ENCODE measurements around the gene CCDC43. TPM values are rescaled to one million over a fixed set of nuclear protein-coding genes. Genes with fewer than 3 reads are reported as not detected.
A peak's percentile ranks its signal among the peaks of the same experiment; 100 is the strongest.

Gene CCDC43
- total and polyA plus RNA-seq, 2 of the 13 experiments (the other 11 are each of a cell fraction or from before 2014, with no cell fraction given) = 17.5 to 94.8 TPM

DNA sequence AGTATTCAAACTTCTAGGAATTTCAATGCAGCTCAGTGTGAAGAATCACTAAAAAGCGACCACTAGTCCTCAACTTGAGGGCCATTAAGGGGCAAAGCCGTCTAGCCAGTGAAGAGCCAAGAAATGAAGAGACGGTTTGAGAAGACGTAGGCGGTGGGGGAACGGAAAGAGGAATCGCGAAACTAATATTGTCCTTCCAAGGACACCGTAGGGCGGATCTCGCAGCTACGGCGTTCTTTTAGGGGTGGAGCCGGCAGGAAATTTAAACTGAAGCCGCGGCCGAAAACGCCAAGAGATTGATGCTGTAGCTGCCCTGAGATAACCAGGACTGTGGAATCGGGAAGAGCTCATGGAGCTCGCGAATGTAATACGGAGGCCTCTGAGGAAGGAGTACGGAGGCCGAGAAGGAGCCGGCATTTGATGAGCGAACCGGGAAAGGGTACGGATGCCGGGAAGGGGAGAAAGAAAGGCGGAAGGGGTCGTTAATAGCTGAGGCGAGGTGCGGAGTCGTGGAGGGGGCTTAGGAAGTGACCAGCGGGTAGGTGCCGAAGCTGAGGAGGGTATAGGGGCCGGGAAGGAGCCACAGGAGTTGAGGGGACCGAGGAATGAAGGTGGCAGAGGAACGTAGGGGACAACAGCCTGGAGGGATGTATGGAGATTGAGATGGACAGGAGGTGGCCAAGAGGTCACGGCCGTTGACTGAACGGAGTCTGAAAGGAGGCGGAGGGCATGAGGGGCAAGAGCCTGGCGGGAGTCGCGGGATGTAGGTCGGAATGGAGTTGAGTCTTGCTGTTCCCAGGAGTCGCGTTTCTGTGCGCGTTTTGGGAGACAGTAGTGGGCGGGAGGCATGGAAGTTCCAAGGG lies 19.1 kb upstream of the CCDC43 start, which contains the start of gene DBF4B (continued):
- TF ChIP-seq, protein P1, sequence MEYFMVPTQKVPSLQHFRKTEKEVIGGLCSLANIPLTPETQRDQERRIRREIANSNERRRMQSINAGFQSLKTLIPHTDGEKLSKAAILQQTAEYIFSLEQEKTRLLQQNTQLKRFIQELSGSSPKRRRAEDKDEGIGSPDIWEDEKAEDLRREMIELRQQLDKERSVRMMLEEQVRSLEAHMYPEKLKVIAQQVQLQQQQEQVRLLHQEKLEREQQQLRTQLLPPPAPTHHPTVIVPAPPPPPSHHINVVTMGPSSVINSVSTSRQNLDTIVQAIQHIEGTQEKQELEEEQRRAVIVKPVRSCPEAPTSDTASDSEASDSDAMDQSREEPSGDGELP (IDR thresholded peaks at IDR 0.05; ENCODE audit: borderline replicate concordance, low read depth) = no peak
- TF ChIP-seq ZFP36L2 (CRISPR knock-in tag; IDR thresholded peaks at IDR 0.05) (no peak), SALL1 (CRISPR knock-in tag; IDR thresholded peaks at IDR 0.05) (peak; percentile 85), ZFYVE20 (CRISPR knock-in tag; IDR thresholded peaks at IDR 0.05; ENCODE audit: borderline replicate concordance, low read depth) (no peak), MTF2 (CRISPR knock-in tag; IDR thresholded peaks at IDR 0.05; ENCODE audit: borderline replicate concordance) (0 out of 2 replicates have a peak, but pooled peaks have one; percentile 49), ZNF816 (CRISPR knock-in tag; IDR thresholded peaks at IDR 0.05; ENCODE audit: borderline replicate concordance) (peak; percentile 61; the same call in 1 of the 2 replicates), NR2F1 (CRISPR knock-in tag; IDR thresholded peaks at IDR 0.05) (no peak; a peak in 1 of 4 replicates), FLYWCH1 (CRISPR knock-in tag; IDR thresholded peaks at IDR 0.05) (no peak), FOXK2 (IDR thresholded peaks at IDR 0.05) (no peak), SIN3A (IDR thresholded peaks at IDR 0.05; ENCODE audit: borderline replicate concordance, low read depth, low read length) (peak; percentile 98)
- TF ChIP-seq, protein P2, sequence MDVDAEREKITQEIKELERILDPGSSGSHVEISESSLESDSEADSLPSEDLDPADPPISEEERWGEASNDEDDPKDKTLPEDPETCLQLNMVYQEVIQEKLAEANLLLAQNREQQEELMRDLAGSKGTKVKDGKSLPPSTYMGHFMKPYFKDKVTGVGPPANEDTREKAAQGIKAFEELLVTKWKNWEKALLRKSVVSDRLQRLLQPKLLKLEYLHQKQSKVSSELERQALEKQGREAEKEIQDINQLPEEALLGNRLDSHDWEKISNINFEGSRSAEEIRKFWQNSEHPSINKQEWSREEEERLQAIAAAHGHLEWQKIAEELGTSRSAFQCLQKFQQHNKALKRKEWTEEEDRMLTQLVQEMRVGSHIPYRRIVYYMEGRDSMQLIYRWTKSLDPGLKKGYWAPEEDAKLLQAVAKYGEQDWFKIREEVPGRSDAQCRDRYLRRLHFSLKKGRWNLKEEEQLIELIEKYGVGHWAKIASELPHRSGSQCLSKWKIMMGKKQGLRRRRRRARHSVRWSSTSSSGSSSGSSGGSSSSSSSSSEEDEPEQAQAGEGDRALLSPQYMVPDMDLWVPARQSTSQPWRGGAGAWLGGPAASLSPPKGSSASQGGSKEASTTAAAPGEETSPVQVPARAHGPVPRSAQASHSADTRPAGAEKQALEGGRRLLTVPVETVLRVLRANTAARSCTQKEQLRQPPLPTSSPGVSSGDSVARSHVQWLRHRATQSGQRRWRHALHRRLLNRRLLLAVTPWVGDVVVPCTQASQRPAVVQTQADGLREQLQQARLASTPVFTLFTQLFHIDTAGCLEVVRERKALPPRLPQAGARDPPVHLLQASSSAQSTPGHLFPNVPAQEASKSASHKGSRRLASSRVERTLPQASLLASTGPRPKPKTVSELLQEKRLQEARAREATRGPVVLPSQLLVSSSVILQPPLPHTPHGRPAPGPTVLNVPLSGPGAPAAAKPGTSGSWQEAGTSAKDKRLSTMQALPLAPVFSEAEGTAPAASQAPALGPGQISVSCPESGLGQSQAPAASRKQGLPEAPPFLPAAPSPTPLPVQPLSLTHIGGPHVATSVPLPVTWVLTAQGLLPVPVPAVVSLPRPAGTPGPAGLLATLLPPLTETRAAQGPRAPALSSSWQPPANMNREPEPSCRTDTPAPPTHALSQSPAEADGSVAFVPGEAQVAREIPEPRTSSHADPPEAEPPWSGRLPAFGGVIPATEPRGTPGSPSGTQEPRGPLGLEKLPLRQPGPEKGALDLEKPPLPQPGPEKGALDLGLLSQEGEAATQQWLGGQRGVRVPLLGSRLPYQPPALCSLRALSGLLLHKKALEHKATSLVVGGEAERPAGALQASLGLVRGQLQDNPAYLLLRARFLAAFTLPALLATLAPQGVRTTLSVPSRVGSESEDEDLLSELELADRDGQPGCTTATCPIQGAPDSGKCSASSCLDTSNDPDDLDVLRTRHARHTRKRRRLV (CRISPR knock-in tag; IDR thresholded peaks at IDR 0.05) = peak; percentile 71; the same call in 1 of the 2 replicates
- TF ChIP-seq, protein P3, sequence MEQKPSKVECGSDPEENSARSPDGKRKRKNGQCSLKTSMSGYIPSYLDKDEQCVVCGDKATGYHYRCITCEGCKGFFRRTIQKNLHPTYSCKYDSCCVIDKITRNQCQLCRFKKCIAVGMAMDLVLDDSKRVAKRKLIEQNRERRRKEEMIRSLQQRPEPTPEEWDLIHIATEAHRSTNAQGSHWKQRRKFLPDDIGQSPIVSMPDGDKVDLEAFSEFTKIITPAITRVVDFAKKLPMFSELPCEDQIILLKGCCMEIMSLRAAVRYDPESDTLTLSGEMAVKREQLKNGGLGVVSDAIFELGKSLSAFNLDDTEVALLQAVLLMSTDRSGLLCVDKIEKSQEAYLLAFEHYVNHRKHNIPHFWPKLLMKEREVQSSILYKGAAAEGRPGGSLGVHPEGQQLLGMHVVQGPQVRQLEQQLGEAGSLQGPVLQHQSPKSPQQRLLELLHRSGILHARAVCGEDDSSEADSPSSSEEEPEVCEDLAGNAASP (CRISPR knock-in tag; IDR thresholded peaks at IDR 0.05; ENCODE audit: borderline replicate concordance) = 0 out of 2 replicates have a peak, but pooled peaks have one; percentile 49
- TF ChIP-seq, protein P4, sequence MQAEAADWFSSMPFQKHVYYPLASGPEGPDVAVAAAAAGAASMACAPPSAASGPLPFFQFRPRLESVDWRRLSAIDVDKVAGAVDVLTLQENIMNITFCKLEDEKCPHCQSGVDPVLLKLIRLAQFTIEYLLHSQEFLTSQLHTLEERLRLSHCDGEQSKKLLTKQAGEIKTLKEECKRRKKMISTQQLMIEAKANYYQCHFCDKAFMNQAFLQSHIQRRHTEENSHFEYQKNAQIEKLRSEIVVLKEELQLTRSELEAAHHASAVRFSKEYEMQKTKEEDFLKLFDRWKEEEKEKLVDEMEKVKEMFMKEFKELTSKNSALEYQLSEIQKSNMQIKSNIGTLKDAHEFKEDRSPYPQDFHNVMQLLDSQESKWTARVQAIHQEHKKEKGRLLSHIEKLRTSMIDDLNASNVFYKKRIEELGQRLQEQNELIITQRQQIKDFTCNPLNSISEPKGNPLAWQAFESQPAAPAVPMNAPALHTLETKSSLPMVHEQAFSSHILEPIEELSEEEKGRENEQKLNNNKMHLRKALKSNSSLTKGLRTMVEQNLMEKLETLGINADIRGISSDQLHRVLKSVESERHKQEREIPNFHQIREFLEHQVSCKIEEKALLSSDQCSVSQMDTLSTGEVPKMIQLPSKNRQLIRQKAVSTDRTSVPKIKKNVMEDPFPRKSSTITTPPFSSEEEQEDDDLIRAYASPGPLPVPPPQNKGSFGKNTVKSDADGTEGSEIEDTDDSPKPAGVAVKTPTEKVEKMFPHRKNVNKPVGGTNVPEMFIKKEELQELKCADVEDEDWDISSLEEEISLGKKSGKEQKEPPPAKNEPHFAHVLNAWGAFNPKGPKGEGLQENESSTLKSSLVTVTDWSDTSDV (CRISPR knock-in tag; IDR thresholded peaks at IDR 0.05) = no peak
- TF ChIP-seq, protein P5, sequence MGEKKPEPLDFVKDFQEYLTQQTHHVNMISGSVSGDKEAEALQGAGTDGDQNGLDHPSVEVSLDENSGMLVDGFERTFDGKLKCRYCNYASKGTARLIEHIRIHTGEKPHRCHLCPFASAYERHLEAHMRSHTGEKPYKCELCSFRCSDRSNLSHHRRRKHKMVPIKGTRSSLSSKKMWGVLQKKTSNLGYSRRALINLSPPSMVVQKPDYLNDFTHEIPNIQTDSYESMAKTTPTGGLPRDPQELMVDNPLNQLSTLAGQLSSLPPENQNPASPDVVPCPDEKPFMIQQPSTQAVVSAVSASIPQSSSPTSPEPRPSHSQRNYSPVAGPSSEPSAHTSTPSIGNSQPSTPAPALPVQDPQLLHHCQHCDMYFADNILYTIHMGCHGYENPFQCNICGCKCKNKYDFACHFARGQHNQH (CRISPR knock-in tag; IDR thresholded peaks at IDR 0.05) = peak; percentile 78
